GM18505 (cell line): ENCODE data around the gene TMEM121.
"Not testable (repeated sequence)": the region's sequence is repeated elsewhere in the genome, so short reads cannot be mapped to it uniquely, and the experiment has no call there.

Experiments used
- ATAC-seq: cut with Tn5 transposase; IDR thresholded peaks from one replicate; pipeline ENCODE4 v1.9.1; 2021; ENCODE audit not compliant: unreplicated experiment
- POLR2A ChIP-seq: IDR thresholded peaks from 4 replicates; pipeline ENCODE4 v1.6.1; 2011; ENCODE audit warnings: borderline replicate concordance; ENCODE audit not compliant: insufficient read depth, insufficient read length; ENCODE audit errors: extremely low read depth

Gene TMEM121

GRCh38 chr14:105531088-105531893 is 4.9 kb downstream of the TMEM121 start:
- TF ChIP-seq POLR2A: no peak
- ATAC-seq: no peak

- no peak for TF ChIP-seq POLR2A
- ATAC-seq: no peak
These were observed 5.7 kb downstream of the TMEM121 start for GRCh38 chr14:105531894-105532623.

- no peak for ATAC-seq
- no peak for TF ChIP-seq POLR2A
These were observed 6.4 kb downstream of the TMEM121 start for GRCh38 chr14:105532735-105533141.

- ATAC-seq: no peak
- no peak for TF ChIP-seq POLR2A
These were observed 7.0 kb downstream of the TMEM121 start for GRCh38 chr14:105533391-105533790.

GRCh38 chr14:105533811-105534498 is 7.6 kb downstream of the TMEM121 start:
- no peak for TF ChIP-seq POLR2A
- ATAC-seq: no peak

- no peak for ATAC-seq
- TF ChIP-seq POLR2A: no peak
These were observed 8.2 kb downstream of the TMEM121 start for GRCh38 chr14:105534586-105534985.

- ATAC-seq: no peak
- TF ChIP-seq POLR2A: no peak
These were observed 9.7 kb downstream of the TMEM121 start for GRCh38 chr14:105536051-105536450.

GRCh38 chr14:105536691-105537579 is 10.6 kb downstream of the TMEM121 start:
- no peak for ATAC-seq
- TF ChIP-seq POLR2A: no peak

GRCh38 chr14:105537580-105538474 is 11.4 kb downstream of the TMEM121 start:
- ATAC-seq: no peak
- TF ChIP-seq POLR2A: no peak

- no peak for ATAC-seq
- TF ChIP-seq POLR2A: no peak
These were observed 12.2 kb downstream of the TMEM121 start for GRCh38 chr14:105538481-105539049.

- ATAC-seq: no peak
- TF ChIP-seq POLR2A: no peak
These were observed 14.4 kb downstream of the TMEM121 start for GRCh38 chr14:105540811-105541210.

GRCh38 chr14:105541218-105541875 is 15.0 kb downstream of the TMEM121 start:
- TF ChIP-seq POLR2A: no peak
- no peak for ATAC-seq

GRCh38 chr14:105545676-105546075 is 19.3 kb downstream of the TMEM121 start:
- ATAC-seq: not testable (repeated sequence)

- not testable (repeated sequence) for ATAC-seq
These were observed 20.0 kb downstream of the TMEM121 start for GRCh38 chr14:105546410-105546809.

GRCh38 chr14:105547072-105547471 is 20.7 kb downstream of the TMEM121 start:
- ATAC-seq: not testable (repeated sequence)
